WTC11 (cell line): Measurements from ENCODE around the gene PGF. TPM values are rescaled to one million over a fixed set of nuclear protein-coding genes. Genes with fewer than 3 reads are reported as not detected.
A peak's percentile ranks its signal among the peaks of the same experiment; 100 is the strongest.

ENCODE experiments used
- ATAC-seq: fragments of 200-7000 bp; cut with Tn5 transposase; 2 replicates; pipeline ENCODE4 v1.10.0; 2021; ENCODE audit warnings: mild to moderate bottlenecking, moderate library complexity
- Bru-seq: library from RNA; stranded (reverse); fragments of 400-500 nt; gene quantifications from one replicate; lab custom pipeline; 2021; lab: Mats Ljungman, UMichigan
- CTCF ChIA-PET: fragments of 300-600 bp; sonication (Branson Sonifier 250); formaldehyde crosslinking; loops from one replicate; lab custom pipeline; 2021; ENCODE audit warnings: antibody characterized with exemption; lab: Charles Lee
- POLR2A ChIA-PET: fragments of 350-600 bp; sonication (Branson Sonifier 250); formaldehyde crosslinking; loops from one replicate; lab custom pipeline; 2021; ENCODE audit warnings: antibody characterized with exemption; lab: Charles Lee
- DNase-seq: peaks from one replicate; pipeline ENCODE4 v3.0.0; 2021; ENCODE audit warnings: low spot score
- H3K27ac Mint-ChIP-seq: 2 replicates; pipeline ENCODE4 v1.8.0; 2021; ENCODE audit warnings: mixed read lengths
- H3K27me3 Mint-ChIP-seq: 2 replicates; pipeline ENCODE4 v1.8.0; 2021; ENCODE audit warnings: low read depth, mild to moderate bottlenecking, moderate library complexity, mixed read lengths
- H3K36me3 Mint-ChIP-seq: 2 replicates; pipeline ENCODE4 v1.8.0; 2021; ENCODE audit warnings: mixed read lengths
- H3K4me1 Mint-ChIP-seq: 2 replicates; pipeline ENCODE4 v1.8.0; 2022; ENCODE audit warnings: mixed read lengths
- H3K4me3 Mint-ChIP-seq: 2 replicates; pipeline ENCODE4 v1.8.0; 2021; ENCODE audit warnings: mild to moderate bottlenecking, moderate library complexity, mixed read lengths
- H3K9me3 Mint-ChIP-seq: 2 replicates; pipeline ENCODE4 v1.8.0; 2021; ENCODE audit warnings: mixed read lengths
- CBFB ChIP-seq: sonication (generic); formaldehyde crosslinking; IDR thresholded peaks from 2 replicates; pipeline ENCODE4 v1.8.1; 2022; ENCODE audit warnings: mild to moderate bottlenecking, low read depth, missing genetic modification reagents
- CREB1 ChIP-seq: sonication (generic); formaldehyde crosslinking; IDR thresholded peaks from 2 replicates; pipeline ENCODE4 v1.8.0; 2023; ENCODE audit warnings: mild to moderate bottlenecking, missing genetic modification reagents
- ESRRA ChIP-seq: sonication (generic); formaldehyde crosslinking; IDR thresholded peaks from 2 replicates; pipeline ENCODE4 v1.8.1; 2022; ENCODE audit warnings: mild to moderate bottlenecking, missing genetic modification reagents, borderline replicate concordance
- FOXK1 ChIP-seq: sonication (generic); formaldehyde crosslinking; IDR thresholded peaks from 2 replicates; pipeline ENCODE4 v1.8.0; 2022; ENCODE audit warnings: mild to moderate bottlenecking, moderate library complexity, missing genetic modification reagents
- HMGA2 ChIP-seq: fragments of 250-450 bp; sonication (Bioruptor Pico); IDR thresholded peaks from 2 replicates; pipeline ENCODE4 v1.4.0; 2021; ENCODE audit warnings: mild to moderate bottlenecking, moderate library complexity
- JAZF1 ChIP-seq: fragments of 250-450 bp; sonication (Bioruptor Pico); IDR thresholded peaks from 2 replicates; pipeline ENCODE4 v1.9.0; 2021; ENCODE audit warnings: moderate library complexity, mild to moderate bottlenecking, inconsistent platforms
- KAT7 ChIP-seq: sonication (generic); formaldehyde crosslinking; IDR thresholded peaks from 2 replicates; pipeline ENCODE4 v1.8.1; 2023; ENCODE audit warnings: missing genetic modification reagents, mild to moderate bottlenecking, borderline replicate concordance
- MYBL2 ChIP-seq: sonication (generic); formaldehyde crosslinking; IDR thresholded peaks from 2 replicates; pipeline ENCODE4 v1.8.1; 2023; ENCODE audit warnings: mild to moderate bottlenecking, moderate library complexity, missing genetic modification reagents
- NFE2L1 ChIP-seq: sonication (generic); formaldehyde crosslinking; IDR thresholded peaks from 2 replicates; pipeline ENCODE4 v1.8.1; 2023; ENCODE audit warnings: missing genetic modification reagents
- SOX15 ChIP-seq: fragments of 250-450 bp; sonication (Bioruptor Pico); IDR thresholded peaks from 2 replicates; pipeline ENCODE4 v1.9.0; 2021; ENCODE audit warnings: mild to moderate bottlenecking
- SP1 ChIP-seq: sonication (generic); formaldehyde crosslinking; conservative IDR thresholded peaks from 2 replicates; pipeline ENCODE4 v1.8.1; 2022; ENCODE audit warnings: missing genetic modification reagents
- TCF7 ChIP-seq: sonication (generic); formaldehyde crosslinking; IDR thresholded peaks from 2 replicates; pipeline ENCODE4 v1.8.0; 2022; ENCODE audit warnings: mild to moderate bottlenecking, low read depth, missing genetic modification reagents, moderate library complexity
- TP53 ChIP-seq: sonication (generic); formaldehyde crosslinking; IDR thresholded peaks from 2 replicates; pipeline ENCODE4 v1.8.1; 2023; ENCODE audit warnings: mild to moderate bottlenecking, missing genetic modification reagents
- ZNF317 ChIP-seq: sonication (generic); formaldehyde crosslinking; IDR thresholded peaks from 2 replicates; pipeline ENCODE4 v1.8.1; 2023; ENCODE audit warnings: low read depth, mild to moderate bottlenecking, moderate library complexity, missing genetic modification reagents, borderline replicate concordance
- long read RNA-seq, 3 experiments: library from RNA in 1 of 3; library from capped mRNA in 1 of 3; library from polyadenylated mRNA in 1 of 3; unstranded in 2 of 3; stranded (forward) in 1 of 3; transcript quantifications; one replicate each; pipeline ENCODE4 v2.0.0, GENCODE V29; 2021
- total RNA-seq: library from RNA; stranded (reverse); gene quantifications from 3 replicates; pipeline ENCODE4 v1.2.3, GENCODE V29; 2021
- TF ChIP-seq, protein P1 (sequence below): sonication (generic); formaldehyde crosslinking; IDR thresholded peaks from 2 replicates; pipeline ENCODE4 v1.8.0; 2022; ENCODE audit warnings: mild to moderate bottlenecking, missing genetic modification reagents
- TF ChIP-seq, protein P2 (sequence below): sonication (generic); formaldehyde crosslinking; IDR thresholded peaks from 2 replicates; pipeline ENCODE4 v1.8.1; 2022; ENCODE audit warnings: low read depth, missing genetic modification reagents, borderline replicate concordance
- TF ChIP-seq, protein P3 (sequence below): sonication (generic); formaldehyde crosslinking; IDR thresholded peaks from 2 replicates; pipeline ENCODE4 v1.8.1; 2023; ENCODE audit warnings: mild to moderate bottlenecking, missing genetic modification reagents, moderate library complexity
- TF ChIP-seq, protein P4 (sequence below): fragments of 250-450 bp; sonication (Bioruptor Pico); IDR thresholded peaks from 2 replicates; pipeline ENCODE4 v1.9.0; 2021; ENCODE audit warnings: moderate library complexity, mild to moderate bottlenecking, inconsistent platforms, borderline replicate concordance
- TF ChIP-seq, protein P5 (sequence below): fragments of 250-450 bp; sonication (Bioruptor Pico); IDR thresholded peaks from 2 replicates; pipeline ENCODE4 v2.1.2; 2022; ENCODE audit warnings: mild to moderate bottlenecking, moderate library complexity
- TF ChIP-seq, protein P6 (sequence below): fragments of 250-450 bp; sonication (Bioruptor Pico); IDR thresholded peaks from 2 replicates; pipeline ENCODE4 v1.8.0; 2021; ENCODE audit warnings: mild to moderate bottlenecking
- TF ChIP-seq, protein P7 (sequence below): sonication (generic); formaldehyde crosslinking; IDR thresholded peaks from 2 replicates; pipeline ENCODE4 v1.8.1; 2022; ENCODE audit warnings: mild to moderate bottlenecking, moderate library complexity, missing genetic modification reagents
- TF ChIP-seq, protein P8 (sequence below): sonication (generic); formaldehyde crosslinking; IDR thresholded peaks from 2 replicates; pipeline ENCODE4 v1.8.0; 2022; ENCODE audit warnings: mild to moderate bottlenecking, missing genetic modification reagents
- TF ChIP-seq, protein P9 (sequence below): fragments of 250-450 bp; sonication (Bioruptor Pico); IDR thresholded peaks from 2 replicates; pipeline ENCODE4 v1.9.0; 2021; ENCODE audit warnings: mild to moderate bottlenecking

Gene PGF
- total RNA-seq (5.0 to 6.7 TPM (median 6.5 TPM) in 3 replicates), Bru-seq, nascent RNA (percentile 50 among the genes with signal in this experiment)
- long read RNA-seq, experiment 1, transcript PGF-206 (7 exons, 1,927 nt): major isoform, 7 of 14 reads
- long read RNA-seq, experiment 1, partial matches to known transcripts: 1 of 14 reads
- long read RNA-seq, experiment 1, other reads (novel, unspliced or antisense): 1 of 14 reads
- long read RNA-seq, experiment 2, partial matches to known transcripts: 1 of 7 reads
- long read RNA-seq, experiment 2, other reads (novel, unspliced or antisense): 2 of 7 reads
- long read RNA-seq, experiment 3, partial matches to known transcripts: 3 of 4 reads
- long read RNA-seq, experiment 3, other reads (novel, unspliced or antisense): 0 of 4 reads

DNA sequence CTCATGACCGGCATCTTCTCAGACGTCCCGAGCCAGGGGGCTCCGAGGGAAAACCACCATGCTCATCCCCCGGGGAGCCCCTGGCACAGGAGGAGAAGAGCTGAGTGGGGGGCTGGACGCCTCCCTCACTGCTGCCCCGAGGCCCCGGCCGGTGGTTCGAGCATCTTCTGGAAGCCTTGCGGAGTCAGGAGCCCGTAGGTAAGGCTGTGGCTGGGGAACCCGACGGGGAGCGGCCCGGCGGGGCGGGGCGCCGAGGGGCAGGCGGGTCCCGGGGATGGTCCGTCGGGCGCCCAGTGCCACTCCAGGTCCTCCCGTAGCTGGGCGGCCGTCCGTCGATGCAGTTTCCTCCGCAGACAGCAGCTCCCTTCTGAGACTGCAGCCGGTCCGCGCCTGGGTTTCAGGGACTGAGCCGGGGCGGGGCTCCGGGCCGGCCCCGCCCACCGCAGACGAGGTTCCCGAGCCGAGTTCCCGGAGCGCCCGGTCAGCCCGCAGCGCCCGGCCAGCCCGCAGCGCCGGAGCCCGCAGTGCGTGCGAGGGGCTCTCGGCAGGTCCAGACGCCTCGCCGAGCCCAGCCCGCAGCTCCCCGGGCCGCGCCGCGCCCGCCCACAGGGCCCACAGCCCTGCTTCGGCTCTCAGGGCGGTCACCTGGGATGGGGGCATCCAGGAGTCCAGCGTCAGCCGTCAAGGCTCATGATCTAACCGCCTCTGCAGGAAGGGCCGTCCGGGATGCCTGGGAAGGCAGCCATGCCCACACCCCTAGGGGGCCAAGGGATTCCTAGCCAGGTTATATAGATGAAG, at the start of gene PGF:
Gene PGF, minus strand, starts transcription at position 369 of the 798 bp plus-strand sequence. Its CDS starts 355 bp downstream, at position 14.
- Mint-ChIP-seq H3K4me1 (peaks cover 12% of the 10 kb centered on the region), H3K36me3 (no peaks in the 10 kb centered on the region), H3K9me3 (no peaks in the 10 kb centered on the region), H3K27me3 (peaks cover 15% of the 10 kb centered on the region), H3K4me3 (peak within 1 kb of the TSS; percentile 50), H3K27ac (no peak within 1 kb of the TSS)
- ChIA-PET POLR2A (interaction anchor here (0.6 to 1.0 kb wide), 5 partner anchors 10 to 340 kb away, joined by 3 to 7 read pairs (median 4); partner anchors contain the start of gene RPS6KL1), CTCF (interaction anchor here (0.6 to 3.0 kb wide), 7 partner anchors 9 to 133 kb away, joined by 3 to 54 read pairs (median 7); partner anchors contain the start of genes EIF2B2 and RPS6KL1)
- peak; percentile 76 for ATAC-seq
- peak; percentile 80 for DNase-seq
- TF ChIP-seq HMGA2 (CRISPR knock-in tag) (no peak), CREB1 (no peak), NFE2L1 (CRISPR knock-in tag) (no peak), CBFB (CRISPR knock-in tag) (0 out of 2 replicates have a peak, but pooled peaks have one; percentile 68), ESRRA (CRISPR knock-in tag) (no peak), KAT7 (CRISPR knock-in tag) (peak; percentile 31; the same call in 1 of the 2 replicates), JAZF1 (CRISPR knock-in tag) (no peak), ZNF317 (no peak), FOXK1 (CRISPR knock-in tag) (0 out of 2 replicates have a peak, but pooled peaks have one; percentile 25), SP1 (CRISPR knock-in tag) (0 out of 2 replicates have a peak, but pooled peaks have one; percentile 12), MYBL2 (CRISPR knock-in tag) (no peak), TCF7 (CRISPR knock-in tag) (no peak), SOX15 (CRISPR knock-in tag) (no peak), TP53 (0 out of 2 replicates have a peak, but pooled peaks have one; percentile 53)
- TF ChIP-seq, protein P1, sequence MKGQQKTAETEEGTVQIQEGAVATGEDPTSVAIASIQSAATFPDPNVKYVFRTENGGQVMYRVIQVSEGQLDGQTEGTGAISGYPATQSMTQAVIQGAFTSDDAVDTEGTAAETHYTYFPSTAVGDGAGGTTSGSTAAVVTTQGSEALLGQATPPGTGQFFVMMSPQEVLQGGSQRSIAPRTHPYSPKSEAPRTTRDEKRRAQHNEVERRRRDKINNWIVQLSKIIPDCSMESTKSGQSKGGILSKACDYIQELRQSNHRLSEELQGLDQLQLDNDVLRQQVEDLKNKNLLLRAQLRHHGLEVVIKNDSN: no peak
- TF ChIP-seq, protein P2, sequence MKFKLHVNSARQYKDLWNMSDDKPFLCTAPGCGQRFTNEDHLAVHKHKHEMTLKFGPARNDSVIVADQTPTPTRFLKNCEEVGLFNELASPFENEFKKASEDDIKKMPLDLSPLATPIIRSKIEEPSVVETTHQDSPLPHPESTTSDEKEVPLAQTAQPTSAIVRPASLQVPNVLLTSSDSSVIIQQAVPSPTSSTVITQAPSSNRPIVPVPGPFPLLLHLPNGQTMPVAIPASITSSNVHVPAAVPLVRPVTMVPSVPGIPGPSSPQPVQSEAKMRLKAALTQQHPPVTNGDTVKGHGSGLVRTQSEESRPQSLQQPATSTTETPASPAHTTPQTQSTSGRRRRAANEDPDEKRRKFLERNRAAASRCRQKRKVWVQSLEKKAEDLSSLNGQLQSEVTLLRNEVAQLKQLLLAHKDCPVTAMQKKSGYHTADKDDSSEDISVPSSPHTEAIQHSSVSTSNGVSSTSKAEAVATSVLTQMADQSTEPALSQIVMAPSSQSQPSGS (CRISPR knock-in tag): no peak
- TF ChIP-seq, protein P3, sequence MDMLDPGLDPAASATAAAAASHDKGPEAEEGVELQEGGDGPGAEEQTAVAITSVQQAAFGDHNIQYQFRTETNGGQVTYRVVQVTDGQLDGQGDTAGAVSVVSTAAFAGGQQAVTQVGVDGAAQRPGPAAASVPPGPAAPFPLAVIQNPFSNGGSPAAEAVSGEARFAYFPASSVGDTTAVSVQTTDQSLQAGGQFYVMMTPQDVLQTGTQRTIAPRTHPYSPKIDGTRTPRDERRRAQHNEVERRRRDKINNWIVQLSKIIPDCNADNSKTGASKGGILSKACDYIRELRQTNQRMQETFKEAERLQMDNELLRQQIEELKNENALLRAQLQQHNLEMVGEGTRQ (CRISPR knock-in tag): no peak
- TF ChIP-seq, protein P4, sequence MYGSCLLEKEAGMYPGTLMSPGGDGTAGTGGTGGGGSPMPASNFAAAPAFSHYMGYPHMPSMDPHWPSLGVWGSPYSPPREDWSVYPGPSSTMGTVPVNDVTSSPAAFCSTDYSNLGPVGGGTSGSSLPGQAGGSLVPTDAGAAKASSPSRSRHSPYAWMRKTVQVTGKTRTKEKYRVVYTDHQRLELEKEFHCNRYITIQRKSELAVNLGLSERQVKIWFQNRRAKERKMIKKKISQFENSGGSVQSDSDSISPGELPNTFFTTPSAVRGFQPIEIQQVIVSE (CRISPR knock-in tag): no peak
- TF ChIP-seq, protein P5, sequence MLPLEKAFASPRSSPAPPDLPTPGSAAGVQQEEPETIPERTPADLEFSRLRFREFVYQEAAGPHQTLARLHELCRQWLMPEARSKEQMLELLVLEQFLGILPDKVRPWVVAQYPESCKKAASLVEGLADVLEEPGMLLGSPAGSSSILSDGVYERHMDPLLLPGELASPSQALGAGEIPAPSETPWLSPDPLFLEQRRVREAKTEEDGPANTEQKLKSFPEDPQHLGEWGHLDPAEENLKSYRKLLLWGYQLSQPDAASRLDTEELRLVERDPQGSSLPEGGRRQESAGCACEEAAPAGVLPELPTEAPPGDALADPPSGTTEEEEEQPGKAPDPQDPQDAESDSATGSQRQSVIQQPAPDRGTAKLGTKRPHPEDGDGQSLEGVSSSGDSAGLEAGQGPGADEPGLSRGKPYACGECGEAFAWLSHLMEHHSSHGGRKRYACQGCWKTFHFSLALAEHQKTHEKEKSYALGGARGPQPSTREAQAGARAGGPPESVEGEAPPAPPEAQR: no peak
- TF ChIP-seq, protein P6, sequence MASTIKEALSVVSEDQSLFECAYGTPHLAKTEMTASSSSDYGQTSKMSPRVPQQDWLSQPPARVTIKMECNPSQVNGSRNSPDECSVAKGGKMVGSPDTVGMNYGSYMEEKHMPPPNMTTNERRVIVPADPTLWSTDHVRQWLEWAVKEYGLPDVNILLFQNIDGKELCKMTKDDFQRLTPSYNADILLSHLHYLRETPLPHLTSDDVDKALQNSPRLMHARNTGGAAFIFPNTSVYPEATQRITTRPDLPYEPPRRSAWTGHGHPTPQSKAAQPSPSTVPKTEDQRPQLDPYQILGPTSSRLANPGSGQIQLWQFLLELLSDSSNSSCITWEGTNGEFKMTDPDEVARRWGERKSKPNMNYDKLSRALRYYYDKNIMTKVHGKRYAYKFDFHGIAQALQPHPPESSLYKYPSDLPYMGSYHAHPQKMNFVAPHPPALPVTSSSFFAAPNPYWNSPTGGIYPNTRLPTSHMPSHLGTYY (CRISPR knock-in tag): no peak
- TF ChIP-seq, protein P7, sequence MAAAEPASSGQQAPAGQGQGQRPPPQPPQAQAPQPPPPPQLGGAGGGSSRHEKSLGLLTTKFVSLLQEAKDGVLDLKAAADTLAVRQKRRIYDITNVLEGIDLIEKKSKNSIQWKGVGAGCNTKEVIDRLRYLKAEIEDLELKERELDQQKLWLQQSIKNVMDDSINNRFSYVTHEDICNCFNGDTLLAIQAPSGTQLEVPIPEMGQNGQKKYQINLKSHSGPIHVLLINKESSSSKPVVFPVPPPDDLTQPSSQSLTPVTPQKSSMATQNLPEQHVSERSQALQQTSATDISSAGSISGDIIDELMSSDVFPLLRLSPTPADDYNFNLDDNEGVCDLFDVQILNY: 0 out of 2 replicates have a peak, but pooled peaks have one; percentile 38
- TF ChIP-seq, protein P8, sequence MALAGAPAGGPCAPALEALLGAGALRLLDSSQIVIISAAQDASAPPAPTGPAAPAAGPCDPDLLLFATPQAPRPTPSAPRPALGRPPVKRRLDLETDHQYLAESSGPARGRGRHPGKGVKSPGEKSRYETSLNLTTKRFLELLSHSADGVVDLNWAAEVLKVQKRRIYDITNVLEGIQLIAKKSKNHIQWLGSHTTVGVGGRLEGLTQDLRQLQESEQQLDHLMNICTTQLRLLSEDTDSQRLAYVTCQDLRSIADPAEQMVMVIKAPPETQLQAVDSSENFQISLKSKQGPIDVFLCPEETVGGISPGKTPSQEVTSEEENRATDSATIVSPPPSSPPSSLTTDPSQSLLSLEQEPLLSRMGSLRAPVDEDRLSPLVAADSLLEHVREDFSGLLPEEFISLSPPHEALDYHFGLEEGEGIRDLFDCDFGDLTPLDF (CRISPR knock-in tag): no peak
- TF ChIP-seq, protein P9, sequence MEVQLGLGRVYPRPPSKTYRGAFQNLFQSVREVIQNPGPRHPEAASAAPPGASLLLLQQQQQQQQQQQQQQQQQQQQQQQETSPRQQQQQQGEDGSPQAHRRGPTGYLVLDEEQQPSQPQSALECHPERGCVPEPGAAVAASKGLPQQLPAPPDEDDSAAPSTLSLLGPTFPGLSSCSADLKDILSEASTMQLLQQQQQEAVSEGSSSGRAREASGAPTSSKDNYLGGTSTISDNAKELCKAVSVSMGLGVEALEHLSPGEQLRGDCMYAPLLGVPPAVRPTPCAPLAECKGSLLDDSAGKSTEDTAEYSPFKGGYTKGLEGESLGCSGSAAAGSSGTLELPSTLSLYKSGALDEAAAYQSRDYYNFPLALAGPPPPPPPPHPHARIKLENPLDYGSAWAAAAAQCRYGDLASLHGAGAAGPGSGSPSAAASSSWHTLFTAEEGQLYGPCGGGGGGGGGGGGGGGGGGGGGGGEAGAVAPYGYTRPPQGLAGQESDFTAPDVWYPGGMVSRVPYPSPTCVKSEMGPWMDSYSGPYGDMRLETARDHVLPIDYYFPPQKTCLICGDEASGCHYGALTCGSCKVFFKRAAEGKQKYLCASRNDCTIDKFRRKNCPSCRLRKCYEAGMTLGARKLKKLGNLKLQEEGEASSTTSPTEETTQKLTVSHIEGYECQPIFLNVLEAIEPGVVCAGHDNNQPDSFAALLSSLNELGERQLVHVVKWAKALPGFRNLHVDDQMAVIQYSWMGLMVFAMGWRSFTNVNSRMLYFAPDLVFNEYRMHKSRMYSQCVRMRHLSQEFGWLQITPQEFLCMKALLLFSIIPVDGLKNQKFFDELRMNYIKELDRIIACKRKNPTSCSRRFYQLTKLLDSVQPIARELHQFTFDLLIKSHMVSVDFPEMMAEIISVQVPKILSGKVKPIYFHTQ: no peak
